ACHN (cell line): ENCODE data around the gene ANKS1A.
"Not testable (repeated sequence)": the region's sequence is repeated elsewhere in the genome, so short reads cannot be mapped to it uniquely, and the experiment has no call there.

ENCODE experiments used
- DNase-seq: peaks from one replicate; pipeline ENCODE4 v3.0.0-alpha.2; 2015
- in situ Hi-C: cut with HindIII; loops from 2 replicates; pipeline ENCODE4 v1.10.0; 2017; ENCODE audit warnings: low sequenced_read_pairs, low pct_ligation_motif_present, low pct_unique_long_range_greater_than_20kb

ANKS1A gene, protein sequence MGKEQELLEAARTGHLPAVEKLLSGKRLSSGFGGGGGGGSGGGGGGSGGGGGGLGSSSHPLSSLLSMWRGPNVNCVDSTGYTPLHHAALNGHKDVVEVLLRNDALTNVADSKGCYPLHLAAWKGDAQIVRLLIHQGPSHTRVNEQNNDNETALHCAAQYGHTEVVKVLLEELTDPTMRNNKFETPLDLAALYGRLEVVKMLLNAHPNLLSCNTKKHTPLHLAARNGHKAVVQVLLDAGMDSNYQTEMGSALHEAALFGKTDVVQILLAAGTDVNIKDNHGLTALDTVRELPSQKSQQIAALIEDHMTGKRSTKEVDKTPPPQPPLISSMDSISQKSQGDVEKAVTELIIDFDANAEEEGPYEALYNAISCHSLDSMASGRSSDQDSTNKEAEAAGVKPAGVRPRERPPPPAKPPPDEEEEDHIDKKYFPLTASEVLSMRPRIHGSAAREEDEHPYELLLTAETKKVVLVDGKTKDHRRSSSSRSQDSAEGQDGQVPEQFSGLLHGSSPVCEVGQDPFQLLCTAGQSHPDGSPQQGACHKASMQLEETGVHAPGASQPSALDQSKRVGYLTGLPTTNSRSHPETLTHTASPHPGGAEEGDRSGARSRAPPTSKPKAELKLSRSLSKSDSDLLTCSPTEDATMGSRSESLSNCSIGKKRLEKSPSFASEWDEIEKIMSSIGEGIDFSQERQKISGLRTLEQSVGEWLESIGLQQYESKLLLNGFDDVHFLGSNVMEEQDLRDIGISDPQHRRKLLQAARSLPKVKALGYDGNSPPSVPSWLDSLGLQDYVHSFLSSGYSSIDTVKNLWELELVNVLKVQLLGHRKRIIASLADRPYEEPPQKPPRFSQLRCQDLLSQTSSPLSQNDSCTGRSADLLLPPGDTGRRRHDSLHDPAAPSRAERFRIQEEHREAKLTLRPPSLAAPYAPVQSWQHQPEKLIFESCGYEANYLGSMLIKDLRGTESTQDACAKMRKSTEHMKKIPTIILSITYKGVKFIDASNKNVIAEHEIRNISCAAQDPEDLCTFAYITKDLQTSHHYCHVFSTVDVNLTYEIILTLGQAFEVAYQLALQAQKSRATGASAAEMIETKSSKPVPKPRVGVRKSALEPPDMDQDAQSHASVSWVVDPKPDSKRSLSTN

DNA sequence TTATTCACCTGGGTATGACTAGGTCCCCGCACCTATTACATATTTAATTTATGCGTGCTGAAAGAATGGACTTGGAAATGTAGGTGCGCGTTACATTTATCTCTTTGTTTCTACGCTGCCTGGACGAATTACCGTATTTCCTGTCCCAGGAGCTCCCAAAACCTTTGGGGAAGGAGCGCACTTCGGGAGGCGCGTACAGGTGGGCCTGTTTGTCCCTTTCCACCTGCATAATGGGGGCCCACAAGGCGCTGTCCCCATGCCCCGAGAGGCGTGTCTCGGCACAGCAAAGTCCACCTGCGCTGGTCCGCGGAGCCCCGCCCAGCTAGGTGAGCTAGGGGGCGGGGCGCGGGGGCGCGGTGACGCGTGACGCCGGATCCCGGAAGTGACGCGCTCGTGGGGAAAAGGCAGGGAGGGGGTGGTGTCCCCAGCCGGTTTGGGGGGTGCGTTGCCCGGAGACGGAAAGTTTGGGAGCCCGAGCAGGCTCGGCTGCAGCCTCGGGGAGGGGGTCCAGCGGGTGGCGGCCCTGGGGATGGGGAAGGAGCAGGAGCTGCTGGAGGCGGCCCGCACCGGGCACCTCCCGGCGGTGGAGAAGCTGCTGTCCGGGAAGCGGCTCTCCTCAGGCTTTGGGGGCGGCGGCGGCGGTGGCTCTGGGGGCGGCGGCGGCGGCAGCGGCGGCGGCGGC is at the start of gene ANKS1A:
ANKS1A (plus strand) TSS at position 382 of the 682 bp plus-strand sequence; CDS start at position 530, 148 bp downstream.
- in situ Hi-C loops: no loop called here
- peak; percentile 50 for DNase-seq

DNA sequence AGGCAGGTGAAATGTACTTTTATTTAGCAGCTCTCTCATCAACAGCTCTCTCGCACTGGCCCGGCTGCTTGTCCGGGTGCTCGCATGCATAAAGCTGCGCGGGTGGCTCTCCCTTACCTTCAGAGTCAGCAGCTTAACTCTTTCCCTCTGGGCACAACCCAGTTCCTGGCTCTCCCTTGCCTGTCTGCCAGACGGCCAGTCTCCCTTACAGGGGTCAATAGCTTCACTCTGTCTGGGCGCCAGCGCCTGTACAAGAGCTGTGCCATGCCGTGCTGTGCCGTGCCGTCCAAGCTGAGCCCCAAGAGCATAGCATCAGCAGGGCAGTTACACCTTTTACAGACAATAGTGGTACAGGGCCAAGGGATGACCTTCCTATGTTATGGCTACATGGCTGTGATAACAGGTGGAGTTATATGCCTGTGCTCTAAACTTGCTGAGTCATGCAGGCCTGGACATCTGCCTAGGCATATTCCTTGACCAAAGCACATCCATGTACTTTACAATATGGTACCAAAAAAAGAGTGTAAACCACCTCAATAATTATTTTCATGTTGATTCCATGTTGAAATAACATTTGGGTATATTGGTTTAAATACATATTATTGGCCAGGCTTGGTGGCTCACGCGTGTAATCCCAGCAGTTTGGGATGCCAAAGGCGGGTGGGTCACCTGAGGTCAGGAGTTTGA is 49.2 kb upstream of the ANKS1A start:
- in situ Hi-C loops: no loop called here
- no peak for DNase-seq

DNA sequence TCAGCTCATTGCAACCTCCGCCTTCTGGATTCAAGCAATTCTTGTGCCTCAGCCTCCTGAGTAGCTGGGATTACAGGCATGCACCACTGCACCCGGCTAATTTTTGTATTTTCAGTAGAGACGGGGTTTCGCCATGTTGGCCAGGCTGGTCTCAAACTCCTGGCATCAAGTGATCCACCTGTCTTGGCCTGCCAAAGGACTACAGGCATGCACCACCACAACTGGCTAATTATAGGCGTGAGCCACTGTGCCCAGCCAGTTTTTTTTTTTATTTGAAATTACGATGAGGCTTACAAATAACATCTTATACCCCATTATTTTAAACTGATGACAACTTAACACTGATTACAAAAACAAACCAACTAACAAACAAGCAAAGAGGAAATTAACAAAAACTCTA is 40.0 kb upstream of the ANKS1A start:
- in situ Hi-C loops, DNase-seq: not testable (repeated sequence)

DNA sequence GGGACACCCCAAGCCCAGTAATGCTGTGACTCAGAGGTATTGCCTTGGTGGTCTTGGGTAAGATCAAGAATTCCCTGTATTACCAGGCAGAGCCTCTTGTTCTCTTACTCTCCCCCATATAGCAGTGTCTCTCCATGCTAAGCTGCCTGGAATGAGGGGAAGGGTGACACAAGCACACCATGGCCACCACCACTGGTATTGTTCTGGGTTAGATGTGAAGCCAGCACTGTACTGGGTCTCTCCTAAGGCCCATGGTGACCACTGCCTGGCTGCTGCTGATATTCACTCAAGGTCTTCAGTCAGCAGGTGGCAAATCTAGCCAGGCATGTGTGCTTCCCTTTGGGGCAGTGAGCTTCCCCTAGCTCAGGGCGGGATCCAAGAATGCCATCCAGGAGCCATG is 37.7 kb upstream of the ANKS1A start:
- no peak for DNase-seq
- in situ Hi-C loops: no loop called here

DNA sequence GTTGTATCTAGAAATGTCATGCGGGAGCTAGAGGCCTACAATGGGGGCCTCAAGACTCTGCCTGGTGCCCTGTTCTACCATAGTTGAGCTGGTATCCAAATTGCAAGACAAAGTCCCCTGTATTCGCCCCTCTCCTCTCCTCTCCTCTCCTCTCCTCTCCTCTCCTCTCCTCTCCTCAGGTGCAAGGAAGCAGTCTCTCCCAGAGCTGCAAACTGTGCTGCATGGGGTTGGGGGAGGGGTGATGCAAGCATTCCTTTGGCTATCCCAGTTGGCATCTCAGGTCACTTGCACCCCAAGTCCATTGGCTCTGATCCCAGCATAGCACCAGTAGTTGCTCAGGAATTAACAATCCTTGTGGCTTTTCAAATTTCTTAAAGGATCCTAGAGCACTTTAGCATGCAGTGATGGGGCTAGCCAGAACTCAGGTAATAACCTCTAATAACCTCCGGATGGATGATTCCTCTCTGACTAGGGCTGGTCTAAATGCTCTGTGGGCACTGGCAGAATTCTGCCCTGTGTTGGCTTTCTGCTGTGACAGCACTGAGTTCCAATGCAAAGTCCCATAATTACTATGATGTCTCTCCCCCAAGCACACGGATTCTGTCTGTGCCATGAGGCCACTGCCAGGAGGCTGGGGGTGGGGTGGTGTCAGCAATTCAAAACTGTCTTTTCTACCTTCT is 36.5 kb upstream of the ANKS1A start:
- in situ Hi-C loops: no loop called here
- DNase-seq: no peak

DNA sequence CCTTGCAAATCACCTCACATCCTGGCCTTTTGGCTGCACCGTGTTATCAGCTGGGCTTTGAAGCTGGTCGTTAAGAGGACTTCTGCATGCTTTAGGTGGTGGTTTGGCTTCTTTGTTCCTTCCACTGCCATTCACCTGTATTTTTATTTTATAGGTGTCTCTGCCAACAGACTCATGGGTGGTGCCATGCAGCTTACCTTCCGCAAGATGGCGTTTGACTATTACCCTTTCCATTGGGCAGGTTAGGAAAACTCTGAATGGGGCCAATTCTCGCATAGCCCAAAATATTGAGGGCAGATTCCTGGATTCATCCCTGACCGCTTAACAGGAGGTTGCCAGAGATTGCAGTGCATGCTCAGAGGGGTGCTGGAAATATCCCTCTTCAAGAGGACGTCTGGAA is 33.6 kb upstream of the ANKS1A start:
- in situ Hi-C loops: no loop called here
- DNase-seq: no peak

DNA sequence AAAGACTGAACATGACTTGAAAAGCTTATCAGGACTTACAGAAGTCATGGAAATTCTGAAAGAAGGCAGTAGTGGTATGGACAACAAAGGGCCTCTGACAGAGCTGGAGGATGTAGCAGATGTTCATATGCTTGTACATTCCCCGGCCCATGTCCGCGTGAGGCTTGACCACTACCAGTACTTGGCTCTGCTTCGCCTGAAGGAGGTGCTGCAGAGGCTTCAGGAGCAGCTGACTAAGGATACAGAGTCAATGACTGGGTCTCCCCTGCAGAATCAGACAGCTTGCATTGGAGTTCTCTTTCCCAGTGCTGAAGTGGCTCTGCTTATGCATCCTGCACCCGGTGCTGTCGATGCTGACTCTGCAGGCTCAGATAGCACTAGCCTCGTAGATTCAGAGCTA is 30.4 kb upstream of the ANKS1A start:
- in situ Hi-C loops: no loop called here
- DNase-seq: no peak

DNA sequence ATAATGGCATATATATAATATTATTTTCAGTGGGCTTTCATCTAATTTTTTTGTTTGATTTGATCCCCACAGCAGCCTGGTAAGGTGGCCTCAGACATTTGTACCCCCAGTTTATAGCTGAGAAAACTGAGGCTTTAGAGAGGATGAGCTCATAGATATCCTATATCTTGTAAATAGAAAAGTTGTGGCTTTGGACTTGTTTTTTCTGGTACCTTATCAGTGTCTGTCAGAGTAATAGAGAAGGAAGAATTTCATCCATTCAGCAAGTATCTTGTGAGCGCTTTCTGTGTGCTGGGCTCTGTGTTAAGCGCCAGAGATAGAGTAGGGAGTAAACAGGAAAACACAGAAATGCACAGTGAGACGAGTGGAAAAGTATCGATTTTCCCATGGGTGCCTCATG is 29.1 kb upstream of the ANKS1A start:
- no peak for DNase-seq
- in situ Hi-C loops: no loop called here

DNA sequence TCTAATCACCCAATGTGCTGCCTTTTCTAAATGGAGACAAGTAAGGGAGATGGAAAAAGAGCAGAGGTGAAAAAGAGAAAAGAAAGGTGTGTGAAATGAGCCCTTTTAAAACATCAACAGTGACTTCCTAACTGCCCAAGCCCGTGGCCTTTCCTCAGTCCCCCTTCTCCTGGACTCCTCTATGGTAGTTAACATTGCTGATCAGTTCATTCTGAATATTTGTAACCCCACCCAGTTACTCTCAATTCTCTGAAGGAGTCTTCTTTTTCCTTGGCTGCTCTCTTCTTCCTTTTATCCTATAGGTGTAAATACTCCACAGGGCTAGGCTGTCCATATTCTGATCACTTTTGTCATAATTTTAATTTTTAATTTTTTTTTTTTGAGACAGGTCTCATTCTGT is 28.3 kb upstream of the ANKS1A start:
- no peak for DNase-seq
- in situ Hi-C loops: no loop called here

DNA sequence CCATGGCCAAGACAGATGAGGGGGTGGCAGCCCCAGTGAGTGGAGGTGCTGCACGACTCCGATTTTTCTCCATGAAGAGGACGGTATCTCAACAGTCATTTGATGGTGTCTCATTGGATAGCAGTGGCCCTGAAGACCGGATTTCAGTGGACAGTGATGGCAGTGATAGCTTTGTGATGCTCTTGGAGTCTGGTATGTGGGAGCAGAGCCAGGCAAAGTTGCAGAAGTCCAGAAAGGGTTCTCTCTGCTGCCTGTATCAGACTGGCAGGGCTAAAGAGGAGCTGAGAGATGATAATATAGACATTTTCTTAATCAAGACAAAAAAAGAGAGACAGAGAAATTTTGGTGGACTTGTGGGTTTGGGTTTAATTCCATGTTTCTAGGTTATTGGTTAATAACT is 25.0 kb upstream of the ANKS1A start:
- in situ Hi-C loops: no loop called here
- DNase-seq: no peak

DNA sequence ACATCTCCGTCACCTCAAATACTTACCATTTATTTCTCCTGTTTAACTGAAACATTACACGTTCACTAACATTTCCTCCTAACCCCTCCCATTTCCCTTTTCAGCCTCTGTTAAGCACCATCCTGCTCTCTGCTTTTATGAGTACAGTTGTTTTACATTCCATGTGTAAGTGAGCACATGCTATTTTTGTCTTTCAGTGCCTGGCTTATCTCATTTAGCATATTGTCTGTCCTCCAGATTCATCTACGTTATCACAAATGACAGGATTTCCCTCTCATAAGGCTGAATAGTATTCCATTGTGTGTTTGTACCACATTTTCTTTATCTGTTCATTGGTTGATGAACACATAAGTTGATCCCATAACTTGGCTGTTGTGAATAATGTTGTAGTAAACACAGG is 23.9 kb upstream of the ANKS1A start:
- in situ Hi-C loops: no loop called here
- no peak for DNase-seq

DNA sequence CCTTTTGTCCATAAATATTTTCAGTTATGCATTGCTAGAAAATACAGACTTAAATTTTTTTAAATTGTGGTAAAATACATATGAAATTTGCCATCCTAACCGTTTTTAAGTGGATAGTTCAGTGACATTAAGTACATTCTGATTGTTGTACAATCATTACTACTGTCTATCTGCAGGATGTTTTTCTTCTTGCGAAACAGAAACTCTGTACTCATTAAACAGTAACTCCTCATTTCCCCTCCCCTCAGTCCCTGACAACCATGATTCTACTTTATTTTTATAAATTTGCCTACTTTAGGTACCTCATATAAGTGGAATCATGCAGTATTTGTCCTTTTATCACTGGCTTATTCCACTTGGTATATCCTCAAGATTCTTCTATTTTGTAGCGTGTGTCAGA is 22.5 kb upstream of the ANKS1A start:
- no peak for DNase-seq
- in situ Hi-C loops: no loop called here

DNA sequence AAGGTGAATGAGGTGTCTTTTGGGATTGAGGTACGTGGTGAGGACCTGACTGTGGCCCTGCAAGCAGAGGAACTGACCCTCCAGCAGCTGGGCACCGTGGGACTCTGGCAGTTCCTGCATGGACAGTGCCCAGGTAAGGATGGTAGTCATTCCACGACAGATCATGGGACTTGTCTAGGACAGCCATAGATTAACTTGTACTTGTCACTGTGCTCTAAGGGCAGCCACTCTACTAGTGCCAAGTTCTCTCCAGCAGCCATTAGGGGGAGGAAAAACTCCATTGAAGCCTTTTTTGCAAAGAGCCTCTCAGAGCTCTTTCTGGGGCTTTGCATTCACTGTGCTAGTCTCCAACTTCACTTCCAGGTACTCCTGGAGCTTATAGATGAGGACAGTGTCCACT is 21.6 kb upstream of the ANKS1A start:
- DNase-seq: no peak
- in situ Hi-C loops: no loop called here

DNA sequence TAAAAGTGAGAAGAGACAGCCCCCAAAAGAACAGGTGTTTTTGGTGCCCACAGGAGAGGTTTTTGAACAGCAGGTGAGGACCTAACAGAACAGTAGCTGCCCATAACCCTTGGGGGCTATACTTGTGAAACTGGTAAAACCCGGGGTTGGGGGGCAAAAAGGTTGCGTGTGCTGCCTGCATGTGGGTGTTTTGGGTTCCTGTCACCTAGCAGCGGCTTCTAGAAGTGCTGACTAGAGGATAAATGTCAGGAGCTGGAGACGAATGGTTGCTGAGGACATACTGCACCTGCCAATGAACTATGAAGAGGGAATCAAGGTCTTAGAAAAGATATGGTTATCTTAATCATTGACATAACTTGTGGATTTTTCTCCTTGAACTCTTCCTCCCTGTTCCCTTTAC is 17.2 kb upstream of the ANKS1A start:
- no peak for DNase-seq
- in situ Hi-C loops: no loop called here

DNA sequence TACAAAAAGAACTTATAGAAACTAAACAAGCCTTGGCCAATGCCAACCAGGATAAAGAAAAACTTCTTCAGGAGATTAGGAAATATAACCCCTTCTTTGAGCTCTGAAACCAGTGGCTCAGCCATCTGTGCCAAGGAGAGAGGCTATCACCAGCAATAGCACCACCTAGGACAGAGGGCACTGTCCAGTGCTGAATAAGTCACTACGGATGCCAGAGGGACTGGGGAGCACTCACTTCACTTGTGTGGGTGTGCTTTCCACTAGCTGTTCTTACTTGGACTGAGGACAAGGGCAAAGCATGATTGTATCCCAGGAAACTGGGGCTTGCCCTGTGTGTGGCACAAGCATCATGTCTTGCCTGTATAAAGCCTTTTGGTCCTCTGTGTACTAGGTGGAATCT is 16.7 kb upstream of the ANKS1A start:
- DNase-seq: no peak
- in situ Hi-C loops: no loop called here

DNA sequence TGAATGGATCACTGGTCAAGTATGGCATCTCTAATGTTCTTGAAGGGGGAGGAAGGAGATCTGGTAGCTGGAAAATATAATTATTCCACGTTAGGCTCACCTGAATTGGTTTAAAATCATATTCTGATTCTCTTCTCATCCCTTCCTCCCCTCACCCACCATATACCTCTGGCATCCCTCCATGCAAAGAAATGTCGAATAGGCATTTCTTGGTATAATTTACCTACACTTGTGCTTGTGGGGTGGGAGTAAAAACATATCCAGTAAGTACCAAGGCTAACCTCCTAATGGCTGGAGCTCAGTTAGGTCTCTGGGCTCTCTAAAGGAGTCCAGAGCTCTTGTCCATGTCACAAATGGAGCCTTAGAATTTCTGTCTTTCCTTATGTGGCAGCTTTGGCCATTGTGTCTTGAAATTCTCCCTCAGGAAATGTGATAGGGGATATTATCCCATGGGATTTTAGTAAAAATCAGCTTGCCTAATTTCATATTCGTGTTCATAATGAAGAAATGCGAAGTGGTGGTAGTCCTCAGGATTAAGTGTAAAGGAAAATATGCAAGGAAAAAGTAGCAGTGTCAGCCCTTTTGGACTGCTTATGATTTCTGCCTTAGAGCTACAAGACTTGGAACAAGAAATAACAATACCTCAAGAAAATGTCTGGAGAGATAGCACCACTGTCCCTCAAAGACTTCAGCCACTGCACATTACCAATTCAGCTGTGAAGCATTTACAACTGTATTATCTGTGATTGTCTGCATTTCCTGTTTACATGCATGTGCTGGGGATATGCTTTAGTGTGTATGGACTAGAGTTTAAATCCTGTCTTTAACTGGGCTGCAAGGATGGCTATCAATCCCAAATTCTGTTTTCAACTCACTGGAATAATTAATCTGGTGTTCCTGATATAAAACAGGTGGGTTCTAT is 13.5 kb upstream of the ANKS1A start:
- no peak for DNase-seq
- in situ Hi-C loops: no loop called here

DNA sequence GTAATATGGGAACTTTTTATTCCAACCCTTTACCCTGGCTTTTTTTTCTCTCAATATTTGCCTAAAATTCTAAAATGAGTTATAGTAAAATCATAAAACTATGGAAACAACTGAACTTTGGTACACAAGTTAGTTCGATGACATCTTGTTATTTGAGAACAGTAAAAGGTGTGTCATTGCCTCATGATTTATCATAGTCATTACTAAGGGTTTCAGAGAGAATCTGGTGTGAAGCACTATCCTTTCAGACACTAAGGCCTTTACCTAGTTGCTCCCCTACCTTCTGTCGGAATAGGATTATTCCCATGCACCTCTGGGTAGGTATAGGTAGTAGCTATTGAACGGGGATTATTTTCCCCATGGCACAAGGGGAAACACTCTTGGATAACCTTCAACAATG is 12.6 kb upstream of the ANKS1A start:
- DNase-seq: no peak
- in situ Hi-C loops: no loop called here
